Spinal cord (tissue), 10 donors: ENCODE measurements around the gene AQP12A. TPM values are rescaled to one million over a fixed set of nuclear protein-coding genes. Genes with fewer than 3 reads are reported as not detected.

ENCODE experiments used
- DNase-seq, 6 donors: peaks; one replicate each; pipeline versions ENCODE4 v3.0.0 to v3.0.0-alpha.2; 2013 to 2015; ENCODE audit warnings: low spot score in 6 of 6, low read depth in 4 of 6
- H3K27ac ChIP-seq: one replicate; pipeline ENCODE4 v1.5.1; 2013; ENCODE audit warnings: low read depth, low read length, control low read depth
- H3K27me3 ChIP-seq: one replicate; pipeline ENCODE4 v1.6.1; 2013; ENCODE audit warnings: low read length; ENCODE audit not compliant: control insufficient read depth, insufficient read depth
- H3K36me3 ChIP-seq: one replicate; pipeline ENCODE4 v1.6.1; 2013; ENCODE audit warnings: low read length; ENCODE audit not compliant: control insufficient read depth, insufficient read depth
- H3K4me1 ChIP-seq: one replicate; pipeline ENCODE4 v1.6.1; 2013; ENCODE audit warnings: low read length; ENCODE audit not compliant: control insufficient read depth, insufficient read depth
- H3K4me3 ChIP-seq: one replicate; pipeline ENCODE4 v1.5.1; 2013; ENCODE audit warnings: low read depth, low read length, control low read depth
- H3K9me3 ChIP-seq: one replicate; pipeline ENCODE4 v1.6.1; 2013; ENCODE audit warnings: low read length; ENCODE audit not compliant: control insufficient read depth, insufficient read depth
- WGBS: methylation state at CpG from one replicate; pipeline ENCODE4 v1.1.5; 2013; ENCODE audit warnings: missing lambda C conversion rate; ENCODE audit not compliant: insufficient coverage; 5-methylcytosine and 5-hydroxymethylcytosine counted together
- polyA plus RNA-seq, 2 donors: library from polyadenylated mRNA; unstranded; fragments of 120-200 nt; gene quantifications; one replicate each; pipeline ENCODE4 v1.2.1, GENCODE V29; 2013; ENCODE audit not compliant: insufficient read length in 2 of 2
- total RNA-seq, 2 donors: library from RNA; depleted of rRNA in 1 of 2; stranded (reverse); fragments of 120-200 nt in 1 of 2; fragments of >200 nt in 1 of 2; gene quantifications; one replicate each; pipeline versions ENCODE4 v1.2.3 to v1.2.4, GENCODE V29; 2013 to 2014
- donor health status: healthy.

AQP12A gene
- total and polyA plus RNA-seq, 4 donors = 0.62 TPM; not detected in 3

DNA sequence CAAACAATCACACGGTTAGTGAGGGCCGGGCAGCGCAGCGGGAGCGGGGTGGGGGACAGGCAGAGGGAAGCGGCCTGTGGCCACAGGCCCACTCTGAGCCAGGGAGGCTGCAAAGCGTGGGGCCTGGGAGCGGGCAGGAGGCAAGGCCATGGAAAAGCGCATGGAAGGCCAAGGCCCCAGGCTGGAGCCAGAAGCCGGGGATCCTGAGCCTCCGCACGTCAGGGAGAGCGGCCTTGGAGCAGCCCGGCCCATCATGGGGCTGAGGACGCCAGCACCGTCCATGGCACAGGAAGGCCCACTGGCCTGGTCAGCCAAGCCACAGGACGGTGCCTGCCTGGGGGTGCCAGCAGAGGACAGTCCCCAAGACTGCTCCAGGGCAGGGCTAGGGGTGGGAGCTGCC, 43.1 kb downstream of the AQP12A start:
- 89% methylated on average over 17 of the region's 17 CpGs for WGBS
- H3K27me3 ChIP-seq = no peaks in the 10 kb centered on the region
- peaks cover 14% of the 10 kb centered on the region for H3K4me1 ChIP-seq
- no peak overlapping the region for H3K27ac ChIP-seq
- no peak overlapping the region for H3K4me3 ChIP-seq
- H3K9me3 ChIP-seq = no peaks in the 10 kb centered on the region
- no peak for DNase-seq
- peaks cover 98% of the 10 kb centered on the region for H3K36me3 ChIP-seq

DNA sequence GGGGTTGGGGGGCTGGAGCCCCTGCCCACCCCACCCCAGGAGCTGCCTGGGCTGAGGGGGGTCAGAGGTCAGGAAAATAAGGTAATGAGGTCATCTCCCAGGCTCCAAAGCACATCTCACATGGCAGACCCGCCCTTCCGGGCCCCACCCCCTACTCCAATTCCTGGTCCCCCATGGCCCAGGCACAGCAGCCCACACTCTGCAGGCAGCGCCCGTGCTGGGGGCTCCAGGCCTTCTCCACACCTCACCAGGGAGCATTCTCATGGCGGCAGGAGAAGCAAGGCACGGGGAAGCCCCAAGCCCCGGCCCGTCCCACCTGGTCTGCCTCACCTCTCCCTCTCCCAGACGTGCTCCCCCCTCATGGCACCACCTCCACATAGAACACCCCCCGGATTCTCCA, 43.8 kb downstream of the AQP12A start:
- Histone ChIP-seq H3K4me3 (no peak overlapping the region), H3K27me3 (no peaks in the 10 kb centered on the region), H3K36me3 (peaks cover 98% of the 10 kb centered on the region), H3K4me1 (peaks cover 11% of the 10 kb centered on the region), H3K27ac (no peak overlapping the region), H3K9me3 (no peaks in the 10 kb centered on the region)
- WGBS = 94% methylated on average over 9 of the region's 10 CpGs
- DNase-seq = no peak

DNA sequence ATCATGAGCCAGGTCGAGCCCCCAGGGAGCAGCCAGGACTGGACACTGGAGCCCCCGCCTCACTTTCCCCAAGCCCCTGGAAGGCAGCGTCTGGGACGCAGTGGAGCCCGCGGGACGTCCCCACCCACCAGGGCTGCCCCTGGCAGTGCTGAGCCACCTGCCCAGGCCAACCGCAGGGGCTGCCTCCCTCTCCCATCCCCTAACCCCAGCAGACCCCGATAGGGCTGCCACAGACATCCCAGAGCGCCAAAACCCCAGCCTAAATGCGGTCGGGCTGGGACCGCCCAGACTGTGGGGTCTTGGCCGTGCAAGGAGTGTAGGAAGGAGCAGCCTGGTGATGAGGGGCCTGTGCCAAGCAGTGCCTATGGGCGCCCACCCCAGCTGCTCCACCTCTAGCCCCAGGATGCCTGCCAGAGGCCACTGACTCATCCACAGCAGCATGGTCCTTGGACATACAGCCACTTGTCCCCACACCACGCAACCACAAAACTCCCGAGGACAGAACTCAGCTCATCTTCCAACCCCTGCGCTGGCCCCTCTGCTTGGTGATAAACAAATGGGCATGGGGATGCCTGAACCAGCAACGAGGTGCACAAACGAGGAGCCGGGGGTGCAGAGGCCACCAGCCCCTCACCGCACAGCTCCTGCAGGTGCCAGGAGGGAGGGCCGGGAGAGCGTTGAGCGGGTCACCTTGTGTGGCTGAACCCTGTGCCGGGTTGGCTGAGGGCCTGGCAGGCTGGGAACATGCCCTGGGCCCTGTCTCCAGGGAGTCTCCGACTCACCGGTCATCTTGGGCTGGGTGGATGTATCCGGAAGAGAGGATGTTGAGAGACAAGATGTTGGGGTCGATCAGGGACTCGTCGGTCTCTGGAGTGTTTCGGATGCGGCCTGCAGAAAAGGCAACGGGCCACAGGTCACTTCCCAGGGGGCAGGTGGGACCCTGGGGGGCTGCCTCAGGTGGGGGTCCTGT, 44.9 kb downstream of the AQP12A start:
- no peaks in the 10 kb centered on the region for H3K27me3 ChIP-seq
- no peak for DNase-seq
- H3K4me3 ChIP-seq = no peak overlapping the region
- no peaks in the 10 kb centered on the region for H3K9me3 ChIP-seq
- H3K4me1 ChIP-seq = peaks cover under 1% of the 10 kb centered on the region
- no peak overlapping the region for H3K27ac ChIP-seq
- H3K36me3 ChIP-seq = peaks cover 98% of the 10 kb centered on the region
- WGBS = 87% methylated on average over 31 of the region's 35 CpGs

DNA sequence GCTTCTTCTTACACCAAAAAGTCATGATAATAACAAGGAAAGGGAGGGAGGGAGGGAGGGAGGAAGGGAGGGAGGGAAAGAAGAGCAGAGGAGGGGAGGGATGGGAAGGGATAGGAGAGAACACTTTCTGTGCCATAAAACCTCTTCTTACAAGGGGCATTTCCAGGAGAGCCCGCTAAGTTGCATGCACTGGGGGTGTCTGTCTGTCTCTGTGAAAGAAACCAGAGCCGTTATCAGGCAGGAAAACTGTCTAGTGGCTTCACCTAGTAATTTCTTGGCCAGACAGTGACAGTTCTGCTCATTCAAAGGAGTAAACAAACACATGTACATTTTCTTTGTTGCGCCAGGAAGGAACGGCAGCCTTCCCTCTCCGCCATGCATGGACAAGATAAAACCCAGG, 45.8 kb downstream of the AQP12A start:
- no peak for DNase-seq
- no peaks in the 10 kb centered on the region for H3K27me3 ChIP-seq
- no peaks in the 10 kb centered on the region for H3K4me1 ChIP-seq
- 74% methylated on average over 5 of the region's 5 CpGs for WGBS
- no peaks in the 10 kb centered on the region for H3K9me3 ChIP-seq
- no peak overlapping the region for H3K27ac ChIP-seq
- H3K4me3 ChIP-seq = no peak overlapping the region
- peaks cover 100% of the 10 kb centered on the region for H3K36me3 ChIP-seq

DNA sequence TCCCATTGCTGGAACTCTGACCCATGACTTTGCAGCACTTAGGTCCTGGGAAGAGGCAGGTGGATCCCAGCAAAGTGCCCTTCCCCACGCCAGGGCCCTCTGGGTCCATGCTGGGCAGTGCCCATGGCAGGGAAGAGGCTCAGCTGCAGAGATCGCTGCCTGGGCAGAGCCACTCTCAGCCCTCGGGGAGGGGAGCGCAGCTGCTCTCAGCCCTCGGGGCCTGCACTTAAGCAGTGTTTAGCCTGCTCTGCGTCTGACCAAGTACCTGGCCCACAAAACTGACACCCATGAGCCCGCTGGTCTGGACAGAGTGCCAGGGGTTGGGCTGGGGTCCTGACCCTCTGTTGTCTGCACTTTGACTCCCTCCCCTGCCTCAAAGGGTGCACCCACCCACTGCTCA, 46.3 kb downstream of the AQP12A start:
- Histone ChIP-seq H3K27ac (no peak overlapping the region), H3K27me3 (no peaks in the 10 kb centered on the region), H3K9me3 (no peaks in the 10 kb centered on the region), H3K4me3 (no peak overlapping the region), H3K36me3 (peaks cover 100% of the 10 kb centered on the region), H3K4me1 (no peaks in the 10 kb centered on the region)
- DNase-seq = no peak
- WGBS = 69% methylated on average over 7 of the region's 7 CpGs

DNA sequence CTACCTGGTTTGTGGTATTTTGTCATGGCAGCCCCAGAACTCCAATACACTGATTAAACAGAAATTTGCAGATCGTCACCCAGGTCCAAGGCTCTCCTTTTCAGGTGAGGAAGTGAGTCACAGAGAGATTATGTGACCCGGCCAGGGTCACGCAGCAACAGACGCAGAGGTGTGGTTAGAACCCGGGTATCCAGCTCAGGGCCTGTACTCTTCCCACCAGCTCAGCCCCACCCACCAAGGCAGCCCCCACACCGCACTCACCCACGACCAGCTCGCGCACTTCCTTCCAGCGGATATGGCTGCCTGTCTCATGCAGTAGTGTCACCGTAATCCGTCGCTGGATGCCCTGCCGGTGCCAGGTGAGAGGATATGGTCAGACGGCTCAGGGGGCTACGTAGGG, 48.1 kb downstream of the AQP12A start:
- Histone ChIP-seq H3K4me3 (no peak overlapping the region), H3K27me3 (no peaks in the 10 kb centered on the region), H3K36me3 (peaks cover 100% of the 10 kb centered on the region), H3K4me1 (no peaks in the 10 kb centered on the region), H3K9me3 (no peaks in the 10 kb centered on the region), H3K27ac (no peak overlapping the region)
- 91% methylated on average over 9 of the region's 16 CpGs for WGBS
- DNase-seq = no peak

DNA sequence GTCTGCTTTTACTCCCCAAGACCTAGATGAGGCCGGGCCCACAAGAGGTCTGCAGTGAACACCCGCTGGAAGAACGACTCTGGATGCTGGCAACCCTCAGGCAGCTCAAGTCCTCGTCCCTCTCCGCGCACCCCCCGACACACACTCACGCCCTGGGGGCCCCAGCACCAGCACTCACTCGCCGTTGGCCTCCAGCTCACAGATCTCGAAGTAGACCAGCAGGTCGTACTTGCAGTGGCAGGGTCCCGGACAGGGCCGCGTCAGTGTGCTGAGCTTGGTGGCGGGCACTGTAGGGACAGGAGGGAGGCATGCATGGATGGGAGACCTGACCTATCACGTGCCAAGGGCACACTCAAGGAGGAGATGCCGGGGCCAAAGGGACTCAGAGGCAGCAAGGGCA, 49.4 kb downstream of the AQP12A start:
- no peaks in the 10 kb centered on the region for H3K9me3 ChIP-seq
- H3K27ac ChIP-seq = no peak overlapping the region
- no peaks in the 10 kb centered on the region for H3K4me1 ChIP-seq
- no peaks in the 10 kb centered on the region for H3K27me3 ChIP-seq
- 95% methylated on average over 15 of the region's 18 CpGs for WGBS
- no peak overlapping the region for H3K4me3 ChIP-seq
- DNase-seq = no peak
- H3K36me3 ChIP-seq = peaks cover 100% of the 10 kb centered on the region

DNA sequence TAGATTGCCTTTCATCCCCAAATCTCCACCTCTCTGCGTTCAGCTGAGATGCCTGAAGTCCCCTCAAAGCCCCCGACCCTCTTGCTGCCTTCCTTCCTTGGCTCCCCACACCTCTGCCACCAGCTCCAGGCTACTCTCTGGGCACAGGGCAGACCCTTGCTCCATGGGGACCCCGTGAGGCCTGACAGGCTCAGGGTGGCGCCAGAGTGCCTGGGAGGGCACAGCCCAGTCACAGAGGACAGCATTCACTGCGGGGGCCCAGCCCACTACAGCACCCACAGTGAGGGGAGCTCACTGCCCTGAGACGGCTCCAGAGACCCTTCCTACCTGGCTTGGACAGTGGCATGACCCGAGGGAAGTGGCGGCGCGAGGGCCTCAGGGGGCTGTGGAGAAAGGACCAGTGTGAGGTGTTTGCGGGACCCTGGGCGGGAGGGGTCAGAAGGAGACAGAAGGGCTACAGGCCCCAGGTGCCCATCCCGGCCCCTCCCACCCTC, 51.0 kb downstream of the AQP12A start:
- Histone ChIP-seq H3K4me1 (no peaks in the 10 kb centered on the region), H3K9me3 (no peaks in the 10 kb centered on the region), H3K36me3 (peaks cover 100% of the 10 kb centered on the region), H3K27me3 (no peaks in the 10 kb centered on the region), H3K4me3 (no peak overlapping the region), H3K27ac (no peak overlapping the region)
- DNase-seq = no peak
- WGBS = 83% methylated on average over 5 of the region's 13 CpGs

DNA sequence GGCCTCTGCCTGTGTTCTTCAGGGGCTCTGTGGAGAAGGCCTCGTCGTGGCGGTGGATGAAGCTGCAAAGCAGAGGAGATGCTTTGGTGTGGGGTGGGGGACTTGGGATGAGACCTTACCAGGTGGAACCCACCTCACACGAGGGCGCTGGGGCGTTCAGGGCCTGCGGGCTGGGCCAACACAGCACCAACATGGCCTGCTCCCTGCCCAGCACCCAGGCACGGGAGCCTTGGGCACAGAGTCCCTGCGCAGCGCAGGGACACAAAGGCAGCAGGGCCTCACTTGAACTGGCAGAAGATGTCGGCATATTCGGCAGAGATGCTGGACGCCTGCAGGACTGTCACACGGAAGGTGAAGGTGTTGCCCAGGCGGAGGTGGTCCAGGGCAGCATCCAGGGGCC, 53.8 kb downstream of the AQP12A start:
- no peaks in the 10 kb centered on the region for H3K4me1 ChIP-seq
- H3K36me3 ChIP-seq = peaks cover 100% of the 10 kb centered on the region
- H3K27me3 ChIP-seq = no peaks in the 10 kb centered on the region
- H3K4me3 ChIP-seq = no peak overlapping the region
- H3K9me3 ChIP-seq = no peaks in the 10 kb centered on the region
- H3K27ac ChIP-seq = no peak overlapping the region
- no peak for DNase-seq
- 95% methylated on average over 15 of the region's 15 CpGs for WGBS

DNA sequence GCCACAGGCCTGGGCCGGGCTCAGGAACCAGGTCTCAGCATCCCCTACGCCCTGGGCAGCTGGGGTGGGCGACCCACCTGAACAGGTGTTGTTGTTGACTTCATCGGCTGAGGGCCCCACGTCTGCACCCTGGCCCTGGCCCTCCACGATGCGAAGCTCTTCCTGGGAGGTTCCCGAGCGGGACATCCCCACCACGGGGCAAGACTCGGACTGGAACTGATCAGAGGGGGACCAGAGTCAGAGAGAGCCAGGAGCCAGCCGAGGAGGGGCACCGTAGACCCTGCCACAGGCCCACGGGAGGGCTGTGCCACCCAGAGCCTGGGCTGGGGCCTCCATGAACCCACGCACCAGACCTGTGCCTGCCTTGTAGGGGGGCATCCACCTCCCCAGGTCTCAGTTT, 54.3 kb downstream of the AQP12A start:
- no peaks in the 10 kb centered on the region for H3K9me3 ChIP-seq
- H3K4me3 ChIP-seq = no peak overlapping the region
- H3K27me3 ChIP-seq = no peaks in the 10 kb centered on the region
- 93% methylated on average over 13 of the region's 15 CpGs for WGBS
- no peaks in the 10 kb centered on the region for H3K4me1 ChIP-seq
- DNase-seq = no peak
- H3K27ac ChIP-seq = no peak overlapping the region
- H3K36me3 ChIP-seq = peaks cover 100% of the 10 kb centered on the region
